GM19372 (cell line): ENCODE results near the gene CNTNAP2.

Experiments
- ATAC-seq: cut with Tn5 transposase; IDR thresholded peaks from one replicate; pipeline ENCODE4 v1.9.1; 2021; ENCODE audit warnings: mild to moderate bottlenecking, low read depth, moderate library complexity; ENCODE audit not compliant: unreplicated experiment

The CNTNAP2 gene

DNA sequence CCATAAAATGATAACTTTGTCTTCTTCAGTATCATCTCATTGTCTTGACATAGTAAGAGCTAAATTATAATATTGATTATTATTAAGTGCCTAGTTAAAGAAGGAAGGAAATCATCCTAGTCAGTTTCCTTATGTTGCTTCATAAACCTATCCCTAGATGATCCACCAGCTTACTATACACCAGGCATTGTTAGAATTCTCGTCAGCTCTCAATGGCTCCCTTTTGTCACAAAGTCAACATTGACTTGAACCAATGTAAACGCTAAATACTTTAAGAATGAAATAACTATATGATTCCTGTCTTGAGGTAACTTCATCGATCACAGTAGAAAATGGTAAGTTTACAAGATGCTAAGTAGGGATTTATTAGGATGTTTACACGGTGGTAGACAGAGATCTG lies 1162.9 kb downstream of the CNTNAP2 start:
- no peak for ATAC-seq

- ATAC-seq: no peak
Observed at GRCh38 chr7:147279964-147280374, 1163.4 kb downstream of the CNTNAP2 start.

- ATAC-seq: no peak
Observed at GRCh38 chr7:147282204-147282603, 1165.6 kb downstream of the CNTNAP2 start.

DNA sequence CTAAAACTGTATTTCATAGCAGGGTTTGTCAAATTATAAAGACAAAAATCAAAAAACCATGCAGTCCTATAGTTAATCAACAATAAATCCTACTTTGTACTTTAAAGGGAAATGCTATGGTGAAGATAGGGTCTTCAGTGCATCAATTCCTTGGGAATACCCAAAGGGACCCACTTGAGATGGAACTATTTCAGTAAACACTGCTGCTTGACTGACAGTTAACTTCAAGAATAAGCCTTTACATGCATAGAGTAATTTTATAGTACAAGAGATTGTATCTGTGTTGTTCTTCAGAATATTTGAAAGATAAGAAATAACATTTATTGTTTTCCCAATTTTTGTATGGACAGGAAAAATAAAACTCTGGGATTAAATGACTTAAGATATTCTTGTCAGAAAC lies 1179.6 kb downstream of the CNTNAP2 start:
- ATAC-seq: no peak

DNA sequence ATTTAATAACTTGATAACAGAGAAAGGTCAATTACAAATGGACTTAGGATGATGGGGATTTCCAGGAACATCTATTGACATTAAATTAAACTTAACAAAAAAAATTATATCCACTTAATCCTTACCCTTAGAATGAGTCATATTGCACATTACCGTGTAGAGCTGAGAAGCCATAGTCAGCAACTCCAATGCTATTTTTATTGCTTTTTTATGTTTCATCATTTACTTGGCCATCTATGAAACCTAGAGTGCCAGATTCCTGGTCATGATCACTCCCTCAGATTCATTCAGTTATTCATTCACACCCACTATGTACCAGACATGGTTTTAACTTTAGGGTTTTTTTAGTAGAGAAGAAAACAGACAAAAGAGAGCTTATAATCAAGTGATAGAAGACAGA lies 1180.4 kb downstream of the CNTNAP2 start:
- ATAC-seq: no peak

GRCh38 chr7:147298611-147299043 lies 1182.0 kb downstream of the CNTNAP2 start:
- ATAC-seq: no peak

GRCh38 chr7:147300293-147300692 lies 1183.7 kb downstream of the CNTNAP2 start:
- no peak for ATAC-seq

DNA sequence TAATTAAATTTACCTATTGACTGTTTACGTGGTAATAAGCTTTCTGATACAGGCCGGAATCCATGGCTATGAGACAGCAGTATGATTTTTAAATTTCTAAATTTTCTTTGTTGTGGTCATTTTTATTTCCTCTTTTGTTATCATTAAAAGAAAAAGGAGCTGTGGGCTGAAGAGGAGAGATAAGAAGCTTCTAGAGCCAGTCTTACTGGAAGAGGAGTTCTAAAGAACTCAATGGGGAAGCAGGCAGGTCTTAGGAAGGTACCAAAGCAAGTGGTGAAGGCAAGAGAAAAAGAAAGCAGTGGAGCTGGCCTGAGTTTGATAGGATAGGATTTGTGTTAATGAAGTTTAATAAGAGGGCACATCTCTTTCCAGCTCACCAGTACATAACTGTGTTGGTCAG lies 1187.8 kb downstream of the CNTNAP2 start:
- no peak for ATAC-seq

- no peak for ATAC-seq
Observed at GRCh38 chr7:147305827-147306226, 1189.2 kb downstream of the CNTNAP2 start.

GRCh38 chr7:147308539-147308938 lies 1191.9 kb downstream of the CNTNAP2 start:
- ATAC-seq: no peak

- ATAC-seq: no peak
Observed at GRCh38 chr7:147311336-147311735, 1194.7 kb downstream of the CNTNAP2 start.

DNA sequence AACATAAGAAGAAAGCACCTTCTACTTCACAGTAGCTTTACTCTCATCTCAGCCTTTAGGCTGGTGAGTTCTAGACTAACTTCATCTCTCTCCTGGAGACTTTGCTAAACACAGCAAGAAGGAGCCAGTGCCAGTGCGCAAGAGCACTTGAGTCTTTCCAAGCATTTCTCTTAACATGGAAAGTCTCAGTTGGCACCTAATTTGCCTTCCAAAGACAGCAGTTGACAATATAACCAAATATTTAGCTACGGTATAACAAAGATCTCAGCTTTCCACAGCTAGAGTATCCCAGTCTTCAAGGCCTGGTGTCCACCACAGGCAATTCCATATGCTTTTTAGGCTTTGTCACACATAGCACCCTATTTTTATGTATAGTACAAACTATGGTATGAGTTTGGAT lies 1204.9 kb downstream of the CNTNAP2 start:
- no peak for ATAC-seq

GRCh38 chr7:147332988-147333387 lies 1216.4 kb downstream of the CNTNAP2 start:
- no peak for ATAC-seq

- no peak for ATAC-seq
Observed at GRCh38 chr7:147363101-147363500, 1246.5 kb downstream of the CNTNAP2 start.

GRCh38 chr7:147376192-147376591 lies 1259.6 kb downstream of the CNTNAP2 start:
- ATAC-seq: no peak

DNA sequence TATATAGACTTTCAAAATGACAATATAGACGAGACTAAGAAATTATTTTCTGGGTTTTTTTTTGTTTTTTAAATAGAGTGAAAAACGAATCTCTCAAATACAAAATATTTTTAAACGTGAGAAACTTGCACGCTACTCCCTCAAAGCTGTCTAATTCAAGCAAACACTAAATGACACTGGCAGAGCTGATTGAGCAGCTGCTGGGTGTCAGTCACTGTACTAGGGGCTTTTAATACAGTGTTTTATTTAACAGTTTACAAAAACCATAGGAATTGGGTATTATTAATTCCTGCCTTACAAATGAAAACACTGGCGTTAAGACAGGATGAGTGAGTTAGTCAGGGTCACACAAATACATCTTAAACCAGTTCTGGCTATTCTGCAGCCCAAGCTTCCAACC lies 1264.3 kb downstream of the CNTNAP2 start:
- no peak for ATAC-seq

DNA sequence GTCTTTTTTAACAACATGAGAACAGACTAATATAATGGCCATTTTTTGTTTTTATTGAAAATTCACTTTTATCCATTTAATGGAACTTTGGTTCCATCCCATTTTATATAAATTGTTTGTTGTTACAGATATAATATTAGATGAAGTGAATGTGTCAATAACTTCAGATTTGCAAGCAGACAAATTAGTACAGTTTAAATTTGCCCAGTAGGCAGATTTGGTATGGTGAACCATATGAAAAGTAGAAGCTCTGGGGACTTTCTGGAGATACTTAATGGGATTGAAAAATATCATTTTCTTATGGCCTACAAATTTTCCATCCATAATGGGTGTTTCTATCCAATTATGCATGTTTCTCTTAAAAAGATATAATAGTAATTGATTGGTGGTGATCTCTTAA lies 1277.7 kb downstream of the CNTNAP2 start:
- ATAC-seq: no peak

GRCh38 chr7:147400221-147400689 lies 1283.7 kb downstream of the CNTNAP2 start:
- no peak for ATAC-seq

GRCh38 chr7:147400925-147401324 lies 1284.3 kb downstream of the CNTNAP2 start:
- no peak for ATAC-seq

- no peak for ATAC-seq
Observed at GRCh38 chr7:147405621-147406020, 1289.0 kb downstream of the CNTNAP2 start.

DNA sequence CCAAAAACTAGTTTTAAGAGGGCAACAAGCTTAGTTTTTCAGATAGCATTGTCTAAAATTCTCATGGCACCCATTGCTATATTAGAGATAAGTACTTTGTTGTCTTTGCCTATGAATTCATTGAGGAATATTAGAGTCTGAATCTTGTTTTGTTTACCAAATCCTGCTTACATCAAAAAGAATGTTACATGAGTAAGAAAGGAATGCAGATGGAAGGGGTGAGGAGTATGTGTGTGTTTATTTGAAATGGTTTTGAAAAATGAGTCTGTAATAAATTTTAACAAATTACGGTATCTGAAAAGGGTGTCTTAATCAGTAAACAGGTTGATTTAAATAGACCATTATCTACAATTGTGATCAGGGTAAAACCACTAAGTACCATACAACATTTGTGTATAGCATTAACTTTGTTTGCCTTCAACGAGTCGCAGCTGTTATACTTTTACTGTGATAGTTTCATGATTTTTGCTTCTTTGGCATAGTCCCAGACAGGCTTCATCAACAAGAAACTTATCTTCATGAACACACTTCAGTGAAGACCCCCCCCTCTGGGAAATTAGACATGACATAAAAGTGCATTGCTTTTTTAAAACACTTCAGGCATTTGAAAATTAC lies 1290.0 kb downstream of the CNTNAP2 start:
- no peak for ATAC-seq

- no peak for ATAC-seq
Observed at GRCh38 chr7:147411096-147411495, 1294.5 kb downstream of the CNTNAP2 start.

DNA sequence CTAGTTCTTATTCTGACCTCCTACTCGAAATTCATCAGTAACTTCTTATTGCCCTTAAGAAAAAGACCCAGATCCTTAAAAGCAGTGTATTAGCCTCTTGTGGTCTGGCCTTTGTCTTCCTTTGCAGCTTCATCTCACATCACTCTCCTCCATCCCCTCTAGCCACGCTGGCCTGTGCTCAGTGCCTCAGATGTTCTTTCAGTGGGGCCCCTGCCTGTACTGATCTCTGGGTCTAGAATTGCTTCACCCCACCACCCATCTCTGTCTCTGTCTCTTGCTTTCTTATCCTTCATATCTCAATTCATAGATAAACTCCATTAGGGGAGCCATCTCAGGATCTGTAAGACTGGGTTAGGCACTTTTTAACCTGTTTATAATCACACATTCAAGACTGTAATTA lies 1295.5 kb downstream of the CNTNAP2 start:
- ATAC-seq: no peak
